DMS153 (cell line): ENCODE measurements around the gene AKR1D1.
A peak's percentile ranks its signal among the peaks of the same experiment; 100 is the strongest.
"Not testable (repeated sequence)": the region's sequence is repeated elsewhere in the genome, so short reads cannot be mapped to it uniquely, and the experiment has no call there.

Experiments used
- DNase-seq: peaks from one replicate; lab custom pipeline; 2025; lab: John Stamatoyannopoulos, UW

AKR1D1 gene

DNA sequence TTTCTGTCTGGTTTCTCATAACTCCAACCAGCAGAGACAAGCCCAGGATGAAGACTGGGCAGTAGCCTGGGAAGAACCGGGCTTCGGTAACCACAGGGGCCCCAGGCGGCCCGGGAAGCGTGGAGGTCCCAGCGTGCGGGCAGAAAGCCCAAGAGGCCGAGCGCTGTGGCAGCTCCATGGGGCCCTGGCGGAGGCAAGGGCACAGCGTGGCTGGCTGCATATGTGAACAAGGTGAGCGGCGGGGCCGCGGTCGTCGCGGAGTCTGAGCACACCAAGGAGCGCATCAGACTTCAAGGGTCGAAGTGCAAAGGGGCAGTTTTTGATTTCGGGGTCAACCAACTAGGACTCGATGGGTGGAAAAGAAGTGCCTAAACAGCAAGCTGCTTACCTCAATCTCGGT, 45.9 kb downstream of the AKR1D1 start:
- no peak for DNase-seq

DNA sequence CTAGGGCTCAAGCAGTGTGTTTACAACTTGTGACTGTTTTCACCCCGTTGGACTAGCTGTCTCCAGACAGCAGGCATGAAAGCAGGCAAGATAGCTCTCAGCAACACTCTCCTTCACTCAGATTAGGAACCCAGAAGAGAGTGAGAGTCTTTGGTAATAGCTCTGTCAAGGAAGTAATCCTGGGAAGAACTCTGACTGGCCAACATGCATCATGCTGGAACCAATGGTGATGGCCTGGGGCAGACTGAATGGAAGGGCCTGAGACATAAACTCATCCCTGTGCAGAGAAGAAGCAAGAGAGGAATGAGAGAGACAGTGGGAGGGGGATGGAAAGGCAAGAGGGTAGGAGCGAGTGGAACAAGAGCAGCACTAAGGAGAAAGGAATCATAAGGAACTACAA, 48.9 kb downstream of the AKR1D1 start:
- no peak for DNase-seq

DNA sequence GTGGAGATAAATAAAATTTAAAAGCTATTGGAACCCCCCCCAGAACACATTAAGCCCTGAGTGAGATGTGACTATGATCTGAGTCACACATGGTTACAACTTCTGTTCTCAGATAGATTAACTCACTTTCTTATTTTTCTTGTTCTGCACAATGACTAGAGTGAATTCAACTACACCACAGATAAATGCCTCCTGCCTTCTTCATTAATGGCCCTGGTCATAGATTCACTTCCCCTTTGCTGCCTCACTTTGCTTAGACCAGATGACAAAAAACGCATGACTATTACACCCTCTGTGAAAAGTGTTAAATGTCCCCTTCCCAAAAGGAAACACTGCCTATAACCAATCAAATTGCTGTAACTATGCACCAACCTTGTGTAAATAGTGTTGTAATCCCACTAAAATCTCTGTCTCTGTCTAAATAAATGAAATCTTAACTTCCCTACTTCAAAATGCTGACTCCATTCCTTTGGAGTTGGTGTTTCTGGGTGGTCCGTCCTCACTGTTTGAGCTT, 49.4 kb downstream of the AKR1D1 start:
- no peak for DNase-seq

DNA sequence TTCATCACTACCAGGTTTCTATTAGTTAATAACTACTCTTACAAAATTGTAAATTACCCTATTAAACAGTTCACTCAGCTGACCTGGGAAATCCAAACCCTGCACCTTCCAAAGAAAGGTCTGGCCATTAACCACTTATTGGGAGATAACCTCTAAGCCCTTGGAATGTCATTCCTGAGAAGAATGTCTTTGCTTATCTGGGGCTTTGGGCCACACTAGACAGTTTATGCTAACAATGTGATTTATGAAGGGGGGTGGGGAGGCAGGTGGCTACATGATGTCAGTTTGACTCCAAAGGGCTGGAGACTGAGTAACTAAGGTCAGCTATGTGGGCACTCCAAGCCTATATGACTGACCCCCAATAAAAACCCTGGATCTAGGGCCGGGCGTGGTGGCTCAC, 50.7 kb downstream of the AKR1D1 start:
- no peak for DNase-seq

DNA sequence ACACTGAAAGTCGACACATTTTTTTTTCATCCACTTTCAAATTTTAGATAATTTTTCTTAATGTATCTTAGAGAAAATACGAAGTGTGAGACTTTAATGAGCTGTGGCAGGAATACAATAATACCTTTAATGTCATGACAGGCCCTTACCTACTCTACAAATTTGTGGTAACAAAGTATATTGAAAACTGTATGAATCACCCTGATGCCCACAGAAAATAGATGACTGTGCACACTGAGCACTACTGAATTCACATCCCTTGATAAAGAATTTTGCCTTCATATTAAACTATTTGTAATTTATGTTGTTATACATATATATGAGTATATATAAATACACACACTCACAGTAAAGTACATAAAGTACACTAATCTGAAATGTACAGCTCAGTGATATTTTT, 51.7 kb downstream of the AKR1D1 start:
- no peak for DNase-seq

DNA sequence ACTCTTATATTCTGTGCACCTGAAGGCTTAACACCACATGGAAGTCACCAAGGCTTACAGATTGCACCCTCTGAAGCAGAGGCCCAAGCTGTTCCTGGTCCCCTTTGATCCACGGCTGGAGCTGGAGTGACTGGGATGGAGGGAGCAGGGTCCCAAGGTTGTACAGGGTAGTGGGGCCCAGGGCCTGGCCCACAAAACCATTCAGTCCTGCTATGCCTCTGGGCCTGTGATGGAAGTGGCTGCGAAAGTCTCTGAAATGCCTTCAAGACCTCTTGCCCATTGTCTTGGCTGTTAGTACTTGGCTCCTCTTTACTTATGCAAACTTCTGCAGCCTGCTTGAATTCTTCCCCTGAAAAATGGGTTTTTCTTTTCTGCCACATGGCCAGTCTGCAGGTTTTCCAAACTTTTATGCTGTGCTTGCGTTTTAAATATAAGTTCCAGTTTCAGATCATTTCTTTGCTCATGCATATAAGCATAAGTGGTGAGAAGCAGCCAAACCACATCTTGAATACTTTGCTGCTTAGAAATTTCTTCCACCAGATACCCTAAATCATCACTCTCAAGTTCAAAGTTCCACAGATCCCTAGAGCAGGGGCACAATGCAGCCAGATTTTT, 53.4 kb downstream of the AKR1D1 start:
- DNase-seq = no peak

DNA sequence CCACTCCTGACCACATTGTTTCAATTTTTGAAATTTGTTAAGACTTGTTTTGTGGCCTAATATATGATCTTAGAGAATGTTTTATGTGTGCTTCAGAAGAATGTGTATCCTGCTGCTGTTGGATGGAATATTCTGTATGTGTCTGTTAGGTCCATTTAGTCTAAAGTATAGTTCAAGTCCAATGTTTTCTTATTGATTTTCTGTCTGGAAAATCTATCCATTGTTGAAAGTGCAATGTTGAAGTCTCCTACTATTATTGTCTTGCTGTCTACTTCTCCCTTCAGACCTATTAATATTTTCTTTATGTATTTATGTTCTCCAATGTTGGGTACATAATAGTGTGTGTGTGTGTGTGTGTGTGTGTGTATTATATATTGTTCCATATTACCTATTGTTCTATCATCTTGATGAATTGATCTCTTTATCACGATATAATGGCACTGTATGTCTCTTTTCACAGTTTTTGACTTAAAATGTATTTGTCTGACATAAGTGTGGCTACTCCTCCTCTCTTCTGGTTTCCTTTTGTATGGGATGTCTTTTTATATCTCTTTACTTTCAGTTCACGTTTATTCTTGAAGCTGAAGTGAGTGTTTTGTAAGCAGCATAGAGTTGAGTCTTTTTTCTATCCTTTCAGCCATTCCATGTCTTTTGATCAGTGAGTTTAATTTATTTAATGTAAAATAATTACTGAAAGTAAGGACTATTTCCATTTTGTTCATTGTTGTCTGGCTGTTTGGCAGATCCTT, 61.3 kb downstream of the AKR1D1 start:
- DNase-seq = no peak

DNA sequence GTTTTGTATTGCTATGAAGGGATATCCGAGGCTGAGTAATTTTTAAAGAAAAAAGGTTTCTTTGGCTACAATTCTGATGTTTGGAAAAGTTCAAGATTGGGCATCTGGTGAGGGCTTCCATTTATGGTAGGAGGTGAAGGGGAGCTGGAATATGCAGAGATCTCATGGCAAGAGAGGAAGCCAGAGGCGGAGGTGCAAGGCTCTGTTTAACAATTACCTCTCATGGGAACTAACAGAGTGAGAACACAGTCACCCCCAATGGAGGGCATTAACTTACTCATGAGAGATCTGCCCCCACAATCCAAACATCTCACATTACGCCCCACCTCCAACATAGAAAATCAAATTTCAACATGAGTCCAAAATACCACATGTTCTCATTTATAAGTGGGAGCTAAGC, 62.0 kb downstream of the AKR1D1 start:
- DNase-seq = no peak

DNA sequence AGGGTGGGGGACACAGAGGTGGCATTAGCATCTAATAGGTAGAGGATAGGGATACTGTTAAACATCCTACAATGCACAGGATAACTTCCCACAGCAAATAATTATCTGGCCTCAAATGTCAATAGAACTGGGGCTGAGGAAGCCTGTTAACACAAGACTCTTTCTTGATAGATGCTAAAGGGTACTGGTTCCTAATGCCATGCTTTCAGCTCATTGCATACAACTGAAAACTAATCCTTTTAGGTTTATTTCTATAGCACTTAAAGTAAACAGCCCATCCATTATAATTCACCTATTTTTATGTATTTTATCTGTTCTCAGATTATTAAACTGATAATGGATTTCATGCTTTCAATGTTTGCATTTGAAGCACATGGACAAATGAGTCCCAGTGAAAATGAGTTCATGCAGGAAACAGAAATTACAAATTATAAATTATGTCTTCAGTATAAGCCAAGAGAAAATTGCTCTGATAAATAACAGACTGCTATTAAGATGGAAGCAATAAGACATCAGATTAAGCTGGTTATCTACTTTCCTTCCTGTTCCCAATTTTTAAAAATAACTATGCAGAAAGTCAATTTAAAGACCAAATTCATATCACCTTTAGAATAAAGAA, 66.4 kb downstream of the AKR1D1 start:
- no peak for DNase-seq

DNA sequence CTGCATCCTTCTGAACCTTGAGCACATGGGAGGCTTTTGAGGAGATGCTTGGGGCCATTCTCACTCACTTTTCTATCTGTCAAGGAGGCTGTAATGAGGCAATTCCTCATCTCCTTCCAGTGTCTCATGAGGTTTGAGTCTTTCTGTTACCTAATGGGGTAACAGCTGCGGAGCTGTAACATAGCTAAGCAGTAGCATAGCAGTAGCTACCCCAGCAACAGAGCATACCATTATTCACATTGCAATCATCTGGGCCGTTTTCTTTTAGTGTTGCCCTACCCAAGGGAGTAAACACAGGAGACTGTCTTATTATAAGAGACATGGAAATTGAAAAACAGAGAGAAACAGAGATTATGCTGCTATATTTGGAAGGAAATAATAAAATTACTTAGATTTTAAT, 68.7 kb downstream of the AKR1D1 start:
- no peak for DNase-seq

DNA sequence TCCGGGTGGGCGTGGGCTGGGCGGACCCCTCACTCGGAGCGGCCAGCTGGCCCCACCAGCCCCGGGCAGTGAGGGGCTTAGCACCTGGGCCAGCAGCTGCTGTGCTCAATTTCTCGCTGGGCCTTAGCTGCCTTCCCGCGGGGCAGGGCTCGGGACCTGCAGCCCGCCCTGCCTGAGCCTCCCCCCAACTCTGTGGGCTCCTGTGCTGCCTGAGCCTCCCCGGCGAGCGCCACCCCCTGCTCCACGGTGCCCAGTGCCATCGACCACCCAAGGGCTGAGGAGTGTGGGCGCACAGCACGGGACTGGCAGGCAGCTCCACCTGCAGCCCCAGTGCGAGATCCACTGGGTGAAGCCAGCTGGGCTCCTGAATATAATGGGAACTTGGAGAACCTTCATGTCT, 70.0 kb downstream of the AKR1D1 start:
- not testable (repeated sequence) for DNase-seq

DNA sequence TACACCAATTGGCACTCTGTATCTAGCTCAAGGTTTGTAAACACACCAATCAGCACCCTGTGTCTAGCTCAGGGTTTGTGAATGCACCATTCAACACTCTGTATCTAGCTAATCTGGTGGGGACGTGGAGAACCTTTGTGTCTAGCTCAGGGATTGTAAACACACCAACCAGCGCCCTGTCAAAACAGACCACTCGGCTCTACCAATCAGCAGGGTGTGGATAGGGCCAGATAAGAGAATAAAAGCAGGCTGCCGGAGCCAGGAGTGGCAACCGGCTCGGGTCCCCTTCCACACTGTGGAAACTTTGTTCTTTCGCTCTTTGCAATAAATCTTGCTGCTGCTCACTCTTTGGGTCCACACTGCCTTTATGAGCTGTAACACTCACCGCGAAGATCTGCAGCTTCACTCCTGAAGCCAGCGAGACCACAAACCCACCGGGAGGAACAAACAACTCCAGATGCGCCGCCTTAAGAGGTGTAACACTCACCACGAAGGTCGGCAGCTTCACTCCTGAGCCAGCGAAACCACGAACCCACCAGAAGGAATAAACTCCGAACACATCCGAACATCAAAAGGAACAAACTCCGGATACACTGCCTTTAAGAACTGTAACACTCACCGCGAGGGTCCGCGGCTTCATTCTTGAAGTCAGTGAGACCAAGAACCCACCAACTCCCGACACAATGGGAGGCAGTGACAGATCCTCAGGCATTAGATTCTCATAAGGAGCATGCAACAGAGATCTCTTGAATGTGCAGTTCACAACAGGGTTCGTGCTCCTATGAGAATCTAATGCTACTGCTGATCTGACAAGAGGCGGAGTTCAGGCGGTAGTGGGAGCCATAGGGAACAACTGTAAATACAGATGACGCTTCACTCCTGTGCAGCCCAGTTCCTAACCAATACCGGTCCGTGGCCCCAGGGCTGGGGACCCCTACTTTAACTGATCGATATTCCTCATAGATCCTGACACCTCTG, 70.8 kb downstream of the AKR1D1 start:
- DNase-seq = not testable (repeated sequence)

DNA sequence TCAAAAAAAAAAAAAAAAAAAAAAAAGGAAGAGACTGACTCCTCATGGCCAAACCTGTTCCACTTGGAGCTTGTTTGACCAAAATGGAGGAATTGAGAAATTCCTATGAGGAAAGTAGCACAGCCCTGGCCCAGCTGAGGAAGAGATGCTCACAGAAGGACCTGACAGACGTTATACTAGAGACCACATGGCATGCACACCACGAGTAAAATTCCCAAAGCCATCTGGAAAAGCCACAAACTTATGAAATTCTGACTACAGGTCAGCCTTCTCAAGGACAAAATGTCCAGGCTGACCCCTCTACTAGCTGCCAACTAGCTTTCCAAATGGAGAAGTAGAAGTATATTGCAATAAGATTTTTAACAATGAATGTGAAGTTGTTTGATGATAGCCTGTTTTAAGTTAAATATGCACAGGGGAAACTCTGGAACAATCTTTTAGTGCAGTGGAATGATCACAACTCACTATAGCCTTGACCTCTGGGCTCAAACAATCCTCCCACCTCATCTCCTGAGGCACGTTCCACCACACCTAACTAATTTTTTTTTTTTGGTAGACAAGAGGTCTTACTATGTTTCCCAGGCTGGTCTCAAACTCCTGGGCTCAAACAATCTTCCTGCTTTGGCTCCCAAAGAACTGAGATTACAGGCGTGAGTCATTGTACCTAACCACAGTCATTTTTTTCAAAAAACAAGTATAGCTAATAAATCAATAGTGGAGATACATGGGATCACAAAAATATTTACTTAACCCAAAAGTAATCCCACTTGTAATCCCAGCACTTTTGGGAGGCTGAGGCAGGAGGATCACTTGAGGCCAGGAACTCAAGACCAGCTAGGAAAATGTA, 75.7 kb downstream of the AKR1D1 start:
- DNase-seq = no peak

DNA sequence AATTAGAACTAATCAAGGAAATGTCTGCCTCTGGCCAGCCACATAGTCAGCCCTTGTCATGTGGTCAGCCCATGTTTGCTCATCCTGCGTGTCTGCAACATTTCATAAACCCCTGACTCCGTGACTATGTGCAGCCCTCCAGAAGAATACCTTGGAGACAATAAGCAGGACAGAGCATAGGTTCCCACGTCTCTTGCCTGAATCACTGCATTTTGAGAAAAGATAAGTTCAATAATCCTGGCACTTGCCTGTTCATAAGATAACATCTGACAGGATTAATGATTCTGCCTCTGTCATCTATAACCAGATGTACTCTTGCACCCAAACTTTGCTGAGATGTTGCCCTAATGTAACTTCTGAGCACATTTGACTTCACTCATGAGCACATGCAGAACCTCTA, 78.4 kb downstream of the AKR1D1 start:
- DNase-seq = no peak

DNA sequence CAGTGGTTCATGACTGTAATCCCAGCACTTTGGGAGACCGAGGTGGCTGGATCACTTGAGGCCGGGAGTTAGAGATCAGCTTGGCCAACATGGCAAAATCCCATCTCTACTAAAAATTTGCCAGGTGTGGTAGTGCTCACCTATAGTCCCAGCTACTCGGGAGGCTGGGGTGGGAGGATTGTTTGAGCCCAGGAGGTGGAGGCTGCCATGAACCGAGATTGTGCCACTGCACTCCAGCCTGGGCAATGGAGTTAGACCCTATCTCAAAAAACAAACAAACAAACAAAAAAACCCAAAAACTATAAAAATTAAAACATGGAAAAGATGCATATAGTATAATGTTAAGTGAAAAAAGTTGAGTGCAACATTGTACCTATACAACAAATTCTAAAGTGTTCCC, 81.4 kb downstream of the AKR1D1 start:
- no peak for DNase-seq

DNA sequence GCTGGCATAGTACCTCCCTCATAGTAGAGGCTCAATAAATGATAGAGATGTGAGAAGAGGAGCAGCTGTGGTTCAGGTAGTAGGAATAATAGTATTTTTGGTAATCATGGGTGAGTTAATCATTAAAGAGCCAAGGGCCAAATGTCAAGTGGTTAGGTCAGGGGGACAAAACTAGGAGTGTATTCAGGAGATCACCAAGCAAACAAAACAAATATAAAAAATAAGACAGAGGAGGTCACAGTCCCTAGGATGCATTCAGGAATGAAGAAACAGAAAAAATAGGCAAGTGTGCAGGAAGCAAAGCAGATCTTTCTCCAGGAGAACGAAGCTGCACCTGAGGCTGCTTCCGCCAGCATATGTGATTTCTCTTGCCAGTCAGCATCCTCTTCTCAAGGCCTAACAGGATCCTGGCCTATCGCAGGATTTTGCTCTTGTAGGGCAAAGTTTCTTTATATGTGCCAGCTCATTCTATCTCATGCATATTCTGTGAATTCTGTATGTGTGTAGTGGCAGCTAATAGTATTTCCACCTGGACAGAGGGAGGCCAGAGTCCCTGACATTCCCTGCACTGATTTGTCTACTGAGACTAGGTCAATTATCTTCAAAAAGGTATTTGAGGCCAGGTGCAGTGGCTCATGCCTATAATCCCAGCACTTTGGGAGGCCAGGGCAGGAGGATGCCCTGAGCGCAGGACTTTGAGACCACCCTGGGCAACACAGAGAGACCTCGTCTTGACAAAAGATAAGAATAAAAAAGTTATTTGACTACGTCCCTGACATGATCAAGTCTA, 82.7 kb downstream of the AKR1D1 start:
- DNase-seq = no peak

DNA sequence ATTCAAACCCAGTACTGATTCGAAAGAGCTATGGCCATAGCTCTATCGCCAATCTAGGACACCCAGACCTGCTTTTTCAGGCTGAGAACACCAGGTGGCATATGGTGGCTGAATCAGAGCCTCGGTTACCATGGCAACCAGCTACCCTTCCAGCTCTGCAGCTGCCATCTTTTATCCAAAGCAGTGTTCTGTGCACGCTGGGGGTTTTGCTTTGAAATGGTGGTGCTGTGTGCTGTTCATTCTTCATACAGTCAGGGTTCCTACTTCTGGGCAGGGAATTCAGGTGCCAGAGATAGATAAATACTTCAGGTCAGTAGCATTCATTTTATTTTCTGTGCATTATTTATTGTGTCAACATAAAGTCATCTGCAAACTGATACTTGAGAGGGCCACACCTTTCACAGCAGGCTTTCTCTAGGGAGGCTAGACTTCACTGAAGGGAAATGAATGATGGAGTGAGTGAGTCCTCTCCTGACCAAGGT, 85.4 kb downstream of the AKR1D1 start:
- DNase-seq = peak; percentile 96

DNA sequence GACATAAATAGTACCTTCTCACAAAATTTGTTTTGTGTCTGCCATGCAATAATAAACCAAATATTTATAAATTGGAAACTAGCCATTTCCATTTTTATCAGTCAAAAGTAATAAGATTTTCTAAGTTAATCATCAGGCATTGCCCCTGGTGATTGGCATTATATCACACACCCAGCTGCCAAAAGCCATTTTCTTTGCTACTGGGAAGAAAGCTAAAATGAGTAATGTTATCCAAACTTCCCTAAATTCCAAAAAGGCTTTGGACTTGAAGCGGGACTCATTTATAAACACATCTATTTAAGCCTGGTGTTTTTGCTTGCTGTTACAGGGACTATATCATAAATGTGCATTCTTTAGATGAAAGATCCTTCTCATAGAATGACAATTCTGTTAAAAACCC, 86.0 kb downstream of the AKR1D1 start:
- no peak for DNase-seq

DNA sequence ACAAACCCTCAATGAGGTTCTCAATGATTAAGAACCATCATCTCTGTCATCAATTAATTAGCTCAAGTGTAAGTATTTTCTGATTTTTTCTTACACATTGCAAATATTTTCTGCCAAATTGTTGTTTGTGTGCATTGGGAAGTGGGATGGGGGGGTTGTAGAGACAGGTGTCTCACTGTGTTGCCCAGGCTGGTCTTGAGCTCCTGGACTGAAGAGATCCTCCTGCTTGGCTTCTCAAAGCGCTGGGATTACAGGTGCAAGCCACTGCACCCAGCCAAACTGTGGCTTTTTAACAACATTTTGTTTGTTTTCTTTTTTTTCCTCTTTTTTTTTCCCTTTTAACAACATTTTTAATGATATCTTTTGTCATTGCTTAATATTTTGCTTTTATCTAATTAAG, 87.5 kb downstream of the AKR1D1 start:
- DNase-seq = no peak

DNA sequence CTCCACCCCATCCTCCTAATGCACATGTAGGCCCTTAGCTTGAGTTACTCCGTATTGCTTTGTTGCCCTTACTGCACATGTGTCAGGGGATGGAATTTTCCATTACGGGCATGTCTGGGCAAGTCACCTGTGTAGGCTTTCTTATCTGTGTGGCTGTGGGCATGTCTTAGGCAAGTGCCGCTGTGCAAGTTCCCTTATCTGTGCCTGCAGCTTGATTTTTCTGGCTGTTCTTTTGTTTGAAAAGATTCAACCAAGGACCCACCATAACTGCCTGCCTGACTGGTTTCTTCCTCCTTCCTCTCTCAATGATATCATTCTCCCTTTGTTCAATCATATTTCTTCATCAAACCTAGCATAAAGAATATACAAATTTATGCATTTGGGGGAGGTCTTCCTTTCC, 88.5 kb downstream of the AKR1D1 start:
- DNase-seq = no peak
